PC-9 (cell line): ENCODE data around the gene RBM7.

Source experiments
- EZH2 ChIP-seq: fragments of 200-600 bp; sonication (generic); IDR thresholded peaks from 2 replicates; pipeline ENCODE4 v1.8.0; 2017; ENCODE audit warnings: antibody characterized with exemption, low read depth
- TF ChIP-seq, protein P1 (sequence below): fragments of 200-600 bp; sonication (generic); conservative IDR thresholded peaks from 2 replicates; pipeline ENCODE4 v1.6.1; 2017; ENCODE audit warnings: mixed run types, antibody characterized with exemption, mild to moderate bottlenecking, moderate library complexity

DNA sequence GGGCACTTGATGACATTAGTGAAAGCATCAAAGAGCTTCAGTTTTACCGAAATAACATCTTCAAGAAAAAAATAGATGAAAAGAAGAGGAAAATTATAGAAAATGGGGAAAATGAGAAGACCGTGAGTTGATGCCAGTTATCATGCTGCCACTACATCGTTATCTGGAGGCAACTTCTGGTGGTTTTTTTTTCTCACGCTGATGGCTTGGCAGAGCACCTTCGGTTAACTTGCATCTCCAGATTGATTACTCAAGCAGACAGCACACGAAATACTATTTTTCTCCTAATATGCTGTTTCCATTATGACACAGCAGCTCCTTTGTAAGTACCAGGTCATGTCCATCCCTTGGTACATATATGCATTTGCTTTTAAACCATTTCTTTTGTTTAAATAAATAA is 49.4 kb downstream of the RBM7 start:
- TF ChIP-seq, protein P1, sequence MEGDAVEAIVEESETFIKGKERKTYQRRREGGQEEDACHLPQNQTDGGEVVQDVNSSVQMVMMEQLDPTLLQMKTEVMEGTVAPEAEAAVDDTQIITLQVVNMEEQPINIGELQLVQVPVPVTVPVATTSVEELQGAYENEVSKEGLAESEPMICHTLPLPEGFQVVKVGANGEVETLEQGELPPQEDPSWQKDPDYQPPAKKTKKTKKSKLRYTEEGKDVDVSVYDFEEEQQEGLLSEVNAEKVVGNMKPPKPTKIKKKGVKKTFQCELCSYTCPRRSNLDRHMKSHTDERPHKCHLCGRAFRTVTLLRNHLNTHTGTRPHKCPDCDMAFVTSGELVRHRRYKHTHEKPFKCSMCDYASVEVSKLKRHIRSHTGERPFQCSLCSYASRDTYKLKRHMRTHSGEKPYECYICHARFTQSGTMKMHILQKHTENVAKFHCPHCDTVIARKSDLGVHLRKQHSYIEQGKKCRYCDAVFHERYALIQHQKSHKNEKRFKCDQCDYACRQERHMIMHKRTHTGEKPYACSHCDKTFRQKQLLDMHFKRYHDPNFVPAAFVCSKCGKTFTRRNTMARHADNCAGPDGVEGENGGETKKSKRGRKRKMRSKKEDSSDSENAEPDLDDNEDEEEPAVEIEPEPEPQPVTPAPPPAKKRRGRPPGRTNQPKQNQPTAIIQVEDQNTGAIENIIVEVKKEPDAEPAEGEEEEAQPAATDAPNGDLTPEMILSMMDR: no peak
- TF ChIP-seq EZH2: no peak
